ENCODE data around the gene IFT25. TPM values are rescaled to one million over a fixed set of nuclear protein-coding genes. Genes with fewer than 3 reads are reported as not detected.

IFT25 gene
- total RNA-seq, 1 donor from 2014 or later: 37.9 TPM

DNA sequence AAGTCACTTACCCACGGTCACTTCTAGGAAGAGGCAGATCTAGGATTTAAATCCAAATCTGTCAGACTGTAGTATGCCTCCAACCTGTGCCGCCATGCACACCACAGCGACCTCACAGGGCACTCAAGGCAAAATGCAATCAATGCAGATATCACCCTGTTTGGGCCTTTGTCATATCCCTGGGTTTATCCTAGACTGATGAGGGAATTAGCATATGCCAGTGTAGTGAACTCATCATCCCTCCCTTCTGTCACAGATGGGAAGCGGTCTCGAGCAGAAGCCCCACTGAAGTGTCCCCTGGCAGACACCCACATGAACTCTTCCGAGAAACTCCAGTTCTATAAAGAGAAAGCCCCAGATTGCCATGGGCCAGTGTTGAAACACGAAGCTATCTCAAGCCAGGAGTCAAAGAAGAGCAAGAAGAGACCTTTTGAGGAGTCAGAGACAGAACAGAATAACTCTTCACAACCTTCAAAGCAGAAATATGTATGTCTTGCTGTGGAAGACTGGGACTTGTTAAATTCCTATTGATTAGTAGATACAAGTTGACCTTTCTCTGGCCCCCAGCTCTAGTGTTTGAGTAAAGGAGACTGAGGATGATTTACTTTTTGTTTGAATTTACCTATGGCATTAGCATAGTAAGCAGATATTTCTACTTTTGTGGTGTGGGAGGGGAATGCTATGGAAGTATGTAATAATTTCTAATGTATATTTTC lies 22.1 kb upstream of the IFT25 start:
- H3K4me3 ChIP-seq (ENCODE audit: low read depth, low read length): no peak overlapping the region
- DNase-seq (ENCODE audit: low read depth): no peak
- TF ChIP-seq, protein P1, sequence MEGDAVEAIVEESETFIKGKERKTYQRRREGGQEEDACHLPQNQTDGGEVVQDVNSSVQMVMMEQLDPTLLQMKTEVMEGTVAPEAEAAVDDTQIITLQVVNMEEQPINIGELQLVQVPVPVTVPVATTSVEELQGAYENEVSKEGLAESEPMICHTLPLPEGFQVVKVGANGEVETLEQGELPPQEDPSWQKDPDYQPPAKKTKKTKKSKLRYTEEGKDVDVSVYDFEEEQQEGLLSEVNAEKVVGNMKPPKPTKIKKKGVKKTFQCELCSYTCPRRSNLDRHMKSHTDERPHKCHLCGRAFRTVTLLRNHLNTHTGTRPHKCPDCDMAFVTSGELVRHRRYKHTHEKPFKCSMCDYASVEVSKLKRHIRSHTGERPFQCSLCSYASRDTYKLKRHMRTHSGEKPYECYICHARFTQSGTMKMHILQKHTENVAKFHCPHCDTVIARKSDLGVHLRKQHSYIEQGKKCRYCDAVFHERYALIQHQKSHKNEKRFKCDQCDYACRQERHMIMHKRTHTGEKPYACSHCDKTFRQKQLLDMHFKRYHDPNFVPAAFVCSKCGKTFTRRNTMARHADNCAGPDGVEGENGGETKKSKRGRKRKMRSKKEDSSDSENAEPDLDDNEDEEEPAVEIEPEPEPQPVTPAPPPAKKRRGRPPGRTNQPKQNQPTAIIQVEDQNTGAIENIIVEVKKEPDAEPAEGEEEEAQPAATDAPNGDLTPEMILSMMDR (conservative IDR thresholded peaks at IDR 0.05; ENCODE audit: low read depth, low read length): no peak

DNA sequence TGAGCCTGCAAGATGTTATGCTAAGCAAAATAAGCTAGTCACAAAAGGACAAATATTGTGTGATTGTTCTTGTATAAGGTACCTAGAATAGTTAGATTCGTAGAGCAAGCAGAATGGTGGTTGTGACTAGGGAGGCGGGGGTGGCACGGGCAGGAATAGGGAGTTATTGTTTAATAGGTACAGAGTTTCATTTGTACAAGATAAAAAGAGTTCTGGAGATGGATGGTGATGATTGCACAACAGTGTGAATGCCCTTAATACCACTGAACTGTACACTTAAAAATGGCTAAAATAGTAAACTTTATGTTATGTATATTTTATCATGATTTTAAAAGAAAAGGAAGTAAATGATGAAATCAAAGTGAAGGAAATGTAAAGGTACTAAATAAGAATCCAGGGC lies 21.3 kb upstream of the IFT25 start:
- TF ChIP-seq, protein P1 (conservative IDR thresholded peaks at IDR 0.05; ENCODE audit: low read depth, low read length): no peak
- DNase-seq (ENCODE audit: low read depth): no peak
- no peak overlapping the region for H3K4me3 ChIP-seq (ENCODE audit: low read depth, low read length)

DNA sequence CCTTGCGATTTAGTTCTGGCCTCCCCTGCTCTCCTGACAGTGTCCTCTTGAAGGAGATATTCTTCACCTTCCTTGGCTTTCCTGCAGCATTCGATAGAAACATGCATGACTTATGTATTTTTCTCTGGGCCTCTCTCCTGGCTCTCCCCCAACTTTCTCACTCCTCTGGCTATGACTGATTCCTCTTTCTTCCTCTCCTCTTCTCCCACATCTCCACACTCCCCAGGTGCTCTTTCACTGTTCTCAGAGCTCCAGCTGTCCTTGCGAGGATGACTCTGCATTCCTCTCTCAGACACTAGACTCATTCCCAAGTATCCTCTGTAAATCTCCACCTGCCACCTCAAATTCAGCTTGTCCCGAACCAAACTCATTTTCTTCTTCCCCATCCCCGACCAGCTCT lies 18.6 kb upstream of the IFT25 start:
- no peak overlapping the region for H3K4me3 ChIP-seq (ENCODE audit: low read depth, low read length)
- TF ChIP-seq, protein P1 (conservative IDR thresholded peaks at IDR 0.05; ENCODE audit: low read depth, low read length): no peak
- DNase-seq (ENCODE audit: low read depth): no peak

DNA sequence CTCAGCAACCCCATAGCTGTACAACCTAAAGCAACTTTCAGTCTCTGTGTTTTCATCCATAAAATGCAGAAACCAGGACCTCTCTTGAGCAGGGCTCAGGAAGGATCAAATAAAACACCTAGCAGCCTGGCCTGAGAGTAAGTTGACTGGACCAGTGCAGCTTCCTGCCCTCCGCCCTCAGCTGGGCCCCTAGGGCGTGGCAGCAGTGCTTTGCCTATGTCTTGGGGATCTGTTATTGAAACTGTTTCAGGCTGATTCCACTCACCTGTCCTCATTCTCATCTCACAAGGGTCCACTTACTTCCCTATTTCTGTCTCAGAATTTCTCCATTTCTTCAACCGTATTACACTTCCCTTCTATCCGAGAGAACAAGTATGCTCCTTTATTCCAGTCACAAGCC lies 18.0 kb upstream of the IFT25 start:
- no peak overlapping the region for H3K4me3 ChIP-seq (ENCODE audit: low read depth, low read length)
- DNase-seq (ENCODE audit: low read depth): no peak
- TF ChIP-seq, protein P1 (conservative IDR thresholded peaks at IDR 0.05; ENCODE audit: low read depth, low read length): no peak

DNA sequence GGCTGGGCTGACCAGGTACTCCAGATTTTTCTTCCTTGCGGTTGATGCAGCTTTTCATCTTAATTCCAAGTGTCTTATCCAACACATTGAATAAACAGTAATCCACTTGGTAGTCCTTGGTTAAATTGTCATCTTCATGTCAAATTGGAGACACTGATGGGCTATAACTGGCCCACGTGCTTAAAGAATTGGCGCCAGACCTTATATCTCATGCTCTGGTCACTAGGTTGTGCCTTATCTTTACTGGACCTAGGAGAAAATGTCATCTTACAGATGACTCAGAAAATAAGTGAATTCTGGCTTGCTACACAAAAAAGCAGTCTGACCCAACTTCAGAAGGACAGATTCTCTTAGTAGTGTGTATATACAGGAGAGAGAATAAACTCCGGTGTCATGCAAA lies 16.9 kb upstream of the IFT25 start:
- DNase-seq (ENCODE audit: low read depth): no peak
- no peak overlapping the region for H3K4me3 ChIP-seq (ENCODE audit: low read depth, low read length)
- TF ChIP-seq, protein P1 (conservative IDR thresholded peaks at IDR 0.05; ENCODE audit: low read depth, low read length): no peak

DNA sequence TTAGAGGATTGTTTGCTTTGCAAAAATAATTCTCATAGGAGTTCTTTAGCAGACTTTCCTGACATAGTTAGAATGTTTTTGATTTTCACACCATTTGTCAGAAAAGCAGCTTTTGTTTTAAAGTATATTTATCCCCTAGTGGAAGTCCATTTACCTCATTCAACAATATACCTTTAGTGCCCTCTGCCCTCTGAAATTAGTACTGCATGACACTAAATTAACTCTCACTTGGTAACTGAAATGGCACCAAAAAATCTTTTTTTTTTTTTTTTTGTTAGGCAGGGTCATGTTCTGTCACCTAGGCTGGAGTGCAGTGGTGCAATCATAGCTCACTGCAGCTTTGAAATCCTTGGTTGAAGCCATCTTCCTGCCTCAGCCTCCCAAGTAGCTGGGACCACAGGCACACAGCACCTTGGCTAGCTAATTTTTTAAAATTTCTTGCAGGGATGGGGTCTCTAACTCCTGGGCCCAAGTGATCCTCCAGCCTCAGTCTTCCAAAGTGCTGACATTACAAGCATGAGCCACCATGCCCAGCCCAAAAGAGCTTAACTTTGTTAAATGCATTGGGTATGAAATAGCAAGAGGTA lies 14.3 kb upstream of the IFT25 start:
- no peak overlapping the region for H3K4me3 ChIP-seq (ENCODE audit: low read depth, low read length)
- no peak for DNase-seq (ENCODE audit: low read depth)
- TF ChIP-seq, protein P1 (conservative IDR thresholded peaks at IDR 0.05; ENCODE audit: low read depth, low read length): peak; percentile 55
